Activated CD8-positive, alpha-beta memory T cell treated with anti-CD3 and anti-CD28 coated beads, Interleukin-2, amount 50 U/mL, for 48 hours (primary cell): ENCODE data around the gene RFPL3.
"Not testable (repeated sequence)": the region's sequence is repeated elsewhere in the genome, so short reads cannot be mapped to it uniquely, and the experiment has no call there.

Source experiments
- DNase-seq: peaks from one replicate; pipeline ENCODE4 v3.0.0-alpha.2; 2020

Gene RFPL3

GRCh38 chr22:32357567-32357966 is at the start of gene RFPL3:
TSS of gene RFPL3 (plus strand) at chr22:32357867. CDS start at chr22:32358072, 205 bp downstream.
- not testable (repeated sequence) for DNase-seq

GRCh38 chr22:32308191-32308590 is 49.5 kb upstream of the RFPL3 start:
- no peak for DNase-seq

- no peak for DNase-seq
Observed at GRCh38 chr22:32308934-32309333, 48.7 kb upstream of the RFPL3 start.

GRCh38 chr22:32309585-32310251 is 47.9 kb upstream of the RFPL3 start:
- DNase-seq, result no peak

GRCh38 chr22:32310777-32311176 is 46.9 kb upstream of the RFPL3 start:
- no peak for DNase-seq

- no peak for DNase-seq
Observed at GRCh38 chr22:32311551-32312071, 46.1 kb upstream of the RFPL3 start.

GRCh38 chr22:32312748-32313147 is 44.9 kb upstream of the RFPL3 start:
- no peak for DNase-seq

GRCh38 chr22:32313532-32313931 is 44.1 kb upstream of the RFPL3 start:
- DNase-seq, result no peak

- peak; percentile 1 for DNase-seq
Observed at GRCh38 chr22:32317524-32317923, 40.1 kb upstream of the RFPL3 start.

- peak; percentile 1 for DNase-seq
Observed at GRCh38 chr22:32318361-32318760, 39.3 kb upstream of the RFPL3 start.

- DNase-seq, result no peak
Observed at GRCh38 chr22:32319861-32320406, 37.7 kb upstream of the RFPL3 start.

GRCh38 chr22:32322986-32323385 is 34.7 kb upstream of the RFPL3 start:
- DNase-seq, result no peak

GRCh38 chr22:32323513-32324164 is 34.0 kb upstream of the RFPL3 start:
- peak; percentile 23 for DNase-seq

- peak; percentile 30 for DNase-seq
Observed at GRCh38 chr22:32324505-32325415, 32.9 kb upstream of the RFPL3 start.

- DNase-seq, result peak; percentile 28
Observed at GRCh38 chr22:32325416-32325801, 32.3 kb upstream of the RFPL3 start.

GRCh38 chr22:32325811-32326237 is 31.8 kb upstream of the RFPL3 start:
- DNase-seq, result peak; percentile 13

- peak; percentile 18 for DNase-seq
Observed at GRCh38 chr22:32326647-32327046, 31.0 kb upstream of the RFPL3 start.

GRCh38 chr22:32327066-32327465 is 30.6 kb upstream of the RFPL3 start:
- no peak for DNase-seq

GRCh38 chr22:32327596-32328171 is 30.0 kb upstream of the RFPL3 start:
- DNase-seq, result peak; percentile 17

GRCh38 chr22:32328306-32329201 is 29.1 kb upstream of the RFPL3 start:
- peak; percentile 36 for DNase-seq

GRCh38 chr22:32329202-32329645 is 28.4 kb upstream of the RFPL3 start:
- no peak for DNase-seq
